GM23338 (cell line): ENCODE measurements around the gene MAPK8. TPM values are rescaled to one million over a fixed set of nuclear protein-coding genes. Genes with fewer than 3 reads are reported as not detected.

ENCODE experiments used
- ATAC-seq: fragments of 200-7000 bp; cut with Tn5 transposase; 3 replicates; pipeline ENCODE4 v1.9.1; 2020
- DNase-seq: peaks from one replicate; pipeline ENCODE4 v3.0.0-alpha.2; 2015; ENCODE audit warnings: low spot score
- H2AFZ ChIP-seq: fragments of 200-600 bp; sonication (generic); 2 replicates; pipeline ENCODE4 v1.8.0; 2016; ENCODE audit warnings: antibody characterized with exemption, mild to moderate bottlenecking, moderate library complexity
- H3F3A ChIP-seq: fragments of 200-600 bp; sonication (generic); replicated peaks from 2 replicates; pipeline ENCODE4 v1.8.0; 2017; ENCODE audit warnings: antibody characterized with exemption, mixed run types, low read depth
- H3K27ac ChIP-seq: fragments of 200-600 bp; sonication (generic); 2 replicates; pipeline ENCODE4 v1.6.1; 2016; ENCODE audit warnings: low read depth
- H3K27me3 ChIP-seq: fragments of 200-600 bp; sonication (generic); 2 replicates; pipeline ENCODE4 v1.8.0; 2016; ENCODE audit warnings: mild to moderate bottlenecking, mixed run types, moderate library complexity; ENCODE audit not compliant: insufficient read depth
- H3K36me3 ChIP-seq: fragments of 200-600 bp; sonication (generic); 2 replicates; pipeline ENCODE4 v1.8.0; 2016; ENCODE audit warnings: mild to moderate bottlenecking; ENCODE audit not compliant: insufficient read depth
- H3K4me1 ChIP-seq: fragments of 200-600 bp; sonication (generic); 2 replicates; pipeline ENCODE4 v1.8.0; 2016; ENCODE audit warnings: mild to moderate bottlenecking, moderate library complexity; ENCODE audit not compliant: insufficient read depth
- H3K4me2 ChIP-seq: fragments of 200-600 bp; sonication (generic); 2 replicates; pipeline ENCODE4 v1.7.1; 2017; ENCODE audit warnings: mixed run types
- H3K4me3 ChIP-seq: fragments of 200-600 bp; sonication (generic); 2 replicates; pipeline ENCODE4 v1.6.1; 2016; ENCODE audit warnings: mixed run types
- H3K79me2 ChIP-seq: fragments of 200-600 bp; sonication (generic); replicated peaks from 2 replicates; pipeline ENCODE4 v1.8.0; 2017; ENCODE audit warnings: mild to moderate bottlenecking; ENCODE audit not compliant: insufficient read depth
- H3K9me2 ChIP-seq: fragments of 200-600 bp; sonication (generic); 2 replicates; pipeline ENCODE4 v1.8.0; 2017; ENCODE audit not compliant: insufficient read depth
- H4K20me1 ChIP-seq: fragments of 200-600 bp; sonication (generic); replicated peaks from 2 replicates; pipeline ENCODE4 v1.8.0; 2017; ENCODE audit warnings: mild to moderate bottlenecking; ENCODE audit not compliant: insufficient read depth
- H3K27ac Mint-ChIP-seq: 2 replicates; pipeline ENCODE4 v1.8.0; 2020; ENCODE audit warnings: inconsistent platforms, mild to moderate bottlenecking, moderate library complexity, mixed read lengths
- H3K27me3 Mint-ChIP-seq: 3 replicates; pipeline ENCODE4 v1.8.0; 2022; ENCODE audit warnings: low read depth, mild to moderate bottlenecking, moderate library complexity, mixed read lengths, inconsistent platforms; ENCODE audit not compliant: insufficient read depth, poor library complexity
- H3K36me3 Mint-ChIP-seq: 3 replicates; pipeline ENCODE4 v1.8.0; 2021; ENCODE audit warnings: low read depth, mild to moderate bottlenecking, inconsistent platforms, moderate library complexity, mixed read lengths
- H3K4me1 Mint-ChIP-seq: 3 replicates; pipeline ENCODE4 v1.8.0; 2020; ENCODE audit warnings: mild to moderate bottlenecking, inconsistent platforms, mixed read lengths
- H3K4me3 Mint-ChIP-seq: 3 replicates; pipeline ENCODE4 v1.8.0; 2021; ENCODE audit warnings: moderate library complexity, mild to moderate bottlenecking, inconsistent platforms, mixed read lengths
- H3K9me3 Mint-ChIP-seq: 3 replicates; pipeline ENCODE4 v1.8.0; 2020; ENCODE audit warnings: moderate library complexity, mild to moderate bottlenecking, inconsistent platforms, mixed read lengths
- CREB1 ChIP-seq: fragments of 250-450 bp; sonication (Bioruptor Pico); IDR thresholded peaks from 2 replicates; pipeline ENCODE4 v1.5.0; 2020; ENCODE audit warnings: low read depth, mild to moderate bottlenecking, moderate library complexity
- CTCF ChIP-seq, 2 experiments: fragments of 200-600 bp in 1 of 2; sonication (generic) in 1 of 2; conservative IDR thresholded peaks; 2 replicates each; pipeline versions ENCODE4 v1.5.1 to v1.6.1; 2016 to 2017; ENCODE audit warnings: antibody characterized with exemption in 2 of 2, low read depth in 2 of 2, mild to moderate bottlenecking in 2 of 2, moderate library complexity in 1 of 2
- EZH2 ChIP-seq: fragments of 200-600 bp; sonication (generic); IDR thresholded peaks from one replicate; pipeline ENCODE4 v1.8.0; 2017; ENCODE audit warnings: antibody characterized with exemption, mild to moderate bottlenecking, low read depth; ENCODE audit not compliant: unreplicated experiment
- JUNB ChIP-seq: IDR thresholded peaks from one replicate; pipeline ENCODE4 v1.6.1; 2016; ENCODE audit warnings: antibody characterized with exemption; ENCODE audit not compliant: unreplicated experiment
- NANOG ChIP-seq: IDR thresholded peaks from 2 replicates; pipeline ENCODE4 v1.6.1; 2016; ENCODE audit warnings: antibody characterized with exemption, borderline replicate concordance
- ZNF114 ChIP-seq: fragments of 250-450 bp; sonication (Bioruptor Pico); IDR thresholded peaks from 2 replicates; pipeline ENCODE4 v1.5.0; 2020; ENCODE audit warnings: mild to moderate bottlenecking, moderate library complexity
- ZNF331 ChIP-seq: fragments of 250-450 bp; sonication (Bioruptor Pico); IDR thresholded peaks from 2 replicates; pipeline ENCODE4 v1.5.0; 2020; ENCODE audit warnings: low read depth, mild to moderate bottlenecking, moderate library complexity
- ZNF462 ChIP-seq: fragments of 250-450 bp; sonication (Bioruptor Pico); IDR thresholded peaks from 2 replicates; pipeline ENCODE4 v1.5.0; 2020; ENCODE audit warnings: mild to moderate bottlenecking, moderate library complexity
- polyA plus RNA-seq: library from polyadenylated mRNA; unstranded; fragments of >200 nt; fragmentation: Nextera tagmentation; extraction: Ambion mirVana; gene quantifications from 2 replicates; pipeline ENCODE4 v1.2.1, GENCODE V29; 2016
- total RNA-seq: library from RNA; depleted of rRNA; stranded (reverse); fragments of >200 nt; shearing (Covaris generic); gene quantifications from 2 replicates; pipeline ENCODE4 v1.2.3, GENCODE V29; 2014

MAPK8 gene
- total and polyA plus RNA-seq, 2 experiments from 2014 or later = 52.4 to 73.6 TPM

GRCh38 chr10:48258105-48258504 is 48.4 kb upstream of the MAPK8 start:
- H3K27ac ChIP-seq = no peak overlapping the region
- H3K27me3 ChIP-seq = no peaks in the 10 kb centered on the region
- H3K9me3 Mint-ChIP-seq = no peaks in the 10 kb centered on the region
- H3K79me2 ChIP-seq = no peaks in the 10 kb centered on the region
- no peaks in the 10 kb centered on the region for H3K36me3 ChIP-seq
- no peak for ATAC-seq
- no peaks in the 10 kb centered on the region for H3K4me1 ChIP-seq
- no peaks in the 10 kb centered on the region for H3K36me3 Mint-ChIP-seq
- 0 out of 3 replicates have a peak, but pooled peaks cover 6% of the 10 kb centered on the region for H3K4me1 Mint-ChIP-seq
- peak overlapping the region; percentile 47; the same call in 1 of the 2 replicates for H2AFZ ChIP-seq
- no peak for DNase-seq
- peak overlapping the region; percentile 26; the same call in 1 of the 2 replicates for H3K27ac Mint-ChIP-seq
- no peaks in the 10 kb centered on the region for H4K20me1 ChIP-seq
- no peak overlapping the region for H3K4me2 ChIP-seq
- no peak overlapping the region for H3K4me3 ChIP-seq
- H3K27me3 Mint-ChIP-seq = peaks cover 1% of the 10 kb centered on the region
- H3K4me3 Mint-ChIP-seq = no peak overlapping the region
- H3F3A ChIP-seq = no peaks in the 10 kb centered on the region
- H3K9me2 ChIP-seq = no peaks in the 10 kb centered on the region
- no peak for TF ChIP-seq EZH2
- no peak for TF ChIP-seq JUNB
- TF ChIP-seq ZNF462 (CRISPR knock-in tag) = no peak

- H3K27me3 ChIP-seq = no peaks in the 10 kb centered on the region
- H3K4me3 ChIP-seq = no peak overlapping the region
- no peaks in the 10 kb centered on the region for H3K36me3 ChIP-seq
- no peak overlapping the region for H2AFZ ChIP-seq
- Mint-ChIP-seq H3K4me1 (peaks cover 12% of the 10 kb centered on the region), H3K27ac (no peak overlapping the region), H3K4me3 (no peak overlapping the region), H3K36me3 (no peaks in the 10 kb centered on the region), H3K27me3 (no peaks in the 10 kb centered on the region), H3K9me3 (no peaks in the 10 kb centered on the region; the same call in 2 of the 3 replicates)
- no peak overlapping the region for H3K27ac ChIP-seq
- no peaks in the 10 kb centered on the region for H4K20me1 ChIP-seq
- H3K4me1 ChIP-seq = no peaks in the 10 kb centered on the region
- no peaks in the 10 kb centered on the region for H3F3A ChIP-seq
- ATAC-seq = no peak
- no peaks in the 10 kb centered on the region for H3K79me2 ChIP-seq
- 0 out of 2 replicates have a peak, but pooled peaks cover 2% of the 10 kb centered on the region for H3K9me2 ChIP-seq
- DNase-seq = no peak
- H3K4me2 ChIP-seq = no peak overlapping the region
- TF ChIP-seq CREB1 (no peak), NANOG (no peak), CTCF (conservative IDR thresholded peaks at IDR 0.05; ENCODE audit: low read depth in 2 of 2) (peak in 1 of 2 experiments; percentile 17; a peak in 1 of 4 replicates), ZNF114 (CRISPR knock-in tag) (no peak), JUNB (no peak), ZNF331 (CRISPR knock-in tag) (no peak)
These were observed 39.9 kb upstream of the MAPK8 start for GRCh38 chr10:48266528-48266927.
